ENCODE measurements around the gene SLC35F4.

GRCh38 chr14:57549016-57549564, 316.8 kb downstream of the SLC35F4 start:
- TF ChIP-seq CTCF (conservative IDR thresholded peaks at IDR 0.05 in 1 of 2, IDR thresholded peaks at IDR 0.05 in 1 of 2; ENCODE audit: extremely low read depth in 1 of 2, insufficient read depth in 1 of 2, low read depth in 1 of 2, low read length in 2 of 2) (no peak), EZH2 (IDR thresholded peaks at IDR 0.05; ENCODE audit: borderline replicate concordance, low read length) (no peak)

Data from mammary epithelial cell (primary cell).